NCI-H510A (cell line): ENCODE results near the gene TRUB2.
"Not testable (repeated sequence)": the region's sequence is repeated elsewhere in the genome, so short reads cannot be mapped to it uniquely, and the experiment has no call there.

ENCODE experiments used
- DNase-seq: peaks from one replicate; lab custom pipeline; 2025; lab: John Stamatoyannopoulos, UW

TRUB2 gene

GRCh38 chr9:128298535-128299482, 23.4 kb downstream of the TRUB2 start:
- no peak for DNase-seq

- DNase-seq: no peak
Measured at GRCh38 chr9:128297221-128297773, 24.9 kb downstream of the TRUB2 start.

- DNase-seq: no peak
Measured at GRCh38 chr9:128296340-128297220, 25.7 kb downstream of the TRUB2 start.

- no peak for DNase-seq
Measured at GRCh38 chr9:128294142-128294541, 28.1 kb downstream of the TRUB2 start.

- no peak for DNase-seq
Measured at GRCh38 chr9:128293091-128293490, 29.2 kb downstream of the TRUB2 start.

- no peak for DNase-seq
Measured at GRCh38 chr9:128292009-128292408, 30.2 kb downstream of the TRUB2 start.

GRCh38 chr9:128288273-128289004, 33.8 kb downstream of the TRUB2 start:
- no peak for DNase-seq

GRCh38 chr9:128286440-128286839, 35.8 kb downstream of the TRUB2 start:
- no peak for DNase-seq

- DNase-seq: no peak
Measured at GRCh38 chr9:128285033-128285784, 37.0 kb downstream of the TRUB2 start.

GRCh38 chr9:128282500-128282899, 39.7 kb downstream of the TRUB2 start:
- DNase-seq: no peak

GRCh38 chr9:128280084-128280622, 42.1 kb downstream of the TRUB2 start:
- no peak for DNase-seq

- not testable (repeated sequence) for DNase-seq
Measured at GRCh38 chr9:128279088-128280073, 42.9 kb downstream of the TRUB2 start.

- DNase-seq: no peak
Measured at GRCh38 chr9:128276574-128277270, 45.5 kb downstream of the TRUB2 start.

- peak; percentile 97 for DNase-seq
Measured at GRCh38 chr9:128276008-128276573, 46.2 kb downstream of the TRUB2 start, which contains the start of gene SWI5. TSS of gene SWI5 (plus strand) at chr9:128276276.

GRCh38 chr9:128275198-128276007, 46.8 kb downstream of the TRUB2 start, which contains the start of gene GOLGA2:
TSS of gene GOLGA2 (minus strand) at chr9:128276007. CDS start at chr9:128275976, 31 bp downstream.
- peak; percentile 64 for DNase-seq

- DNase-seq: no peak
Measured at GRCh38 chr9:128274245-128274644, 48.0 kb downstream of the TRUB2 start.

GRCh38 chr9:128271512-128271911, 50.7 kb downstream of the TRUB2 start:
- no peak for DNase-seq
